Glutamatergic neuron (in vitro differentiated cells): ENCODE data around the gene EYA4. TPM values are rescaled to one million over a fixed set of nuclear protein-coding genes. Genes with fewer than 3 reads are reported as not detected.

Source experiments
- DNase-seq: peaks from one replicate; pipeline ENCODE4 v3.0.0; 2022
- H3K27ac Mint-ChIP-seq: one replicate; pipeline ENCODE4 v1.8.0; 2020; ENCODE audit warnings: mild to moderate bottlenecking, mixed read lengths, inconsistent platforms; ENCODE audit not compliant: unreplicated experiment
- H3K27me3 Mint-ChIP-seq: one replicate; pipeline ENCODE4 v1.8.0; 2020; ENCODE audit warnings: mild to moderate bottlenecking, moderate library complexity, mixed read lengths, inconsistent platforms; ENCODE audit not compliant: unreplicated experiment
- H3K36me3 Mint-ChIP-seq: one replicate; pipeline ENCODE4 v1.8.0; 2020; ENCODE audit warnings: mild to moderate bottlenecking, mixed read lengths, inconsistent platforms; ENCODE audit not compliant: unreplicated experiment
- H3K4me1 Mint-ChIP-seq: one replicate; pipeline ENCODE4 v1.8.0; 2020; ENCODE audit warnings: mild to moderate bottlenecking, low read depth, mixed read lengths, inconsistent platforms; ENCODE audit not compliant: unreplicated experiment
- H3K4me3 Mint-ChIP-seq: one replicate; pipeline ENCODE4 v1.8.0; 2020; ENCODE audit warnings: mild to moderate bottlenecking, mixed read lengths, inconsistent platforms; ENCODE audit not compliant: unreplicated experiment
- H3K9me3 Mint-ChIP-seq: one replicate; pipeline ENCODE4 v1.8.0; 2020; ENCODE audit warnings: mild to moderate bottlenecking, moderate library complexity, mixed read lengths, inconsistent platforms; ENCODE audit not compliant: unreplicated experiment
- total RNA-seq: library from RNA; stranded (reverse); fragmentation: NEBNext Ultra II Directional; extraction: Animal tissue kit (Norgen Biotek cat#: 25700); gene quantifications from one replicate; pipeline ENCODE4 v1.2.1, GENCODE V29; 2021; ENCODE audit not compliant: unreplicated experiment
- TF ChIP-seq, protein P1 (sequence below): fragments of 200-600 bp; sonication (generic); IDR thresholded peaks from one replicate; pipeline ENCODE4 v1.5.0; 2021; ENCODE audit not compliant: partially characterized antibody, unreplicated experiment

The EYA4 gene
- total RNA-seq, 1 donor from 2014 or later = not detected

DNA sequence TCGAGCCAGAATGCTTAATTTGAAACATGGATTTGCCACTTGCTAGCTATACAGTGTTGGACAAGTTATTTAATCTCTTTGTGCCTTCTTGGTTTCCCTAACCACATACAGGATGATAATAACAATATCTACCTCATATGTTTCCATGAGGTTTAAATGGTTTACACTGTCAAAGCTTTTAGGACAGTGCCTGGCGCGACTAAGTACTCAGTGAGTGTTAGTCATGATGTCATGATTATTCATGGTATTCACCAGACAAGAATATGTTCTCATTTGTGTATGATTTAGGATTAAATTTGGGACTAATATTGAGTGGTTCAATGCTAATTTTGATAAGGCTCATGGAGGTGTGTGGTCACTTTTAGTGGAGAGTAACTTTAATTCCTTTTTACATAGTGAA is 167.4 kb downstream of the EYA4 start:
- TF ChIP-seq, protein P1, sequence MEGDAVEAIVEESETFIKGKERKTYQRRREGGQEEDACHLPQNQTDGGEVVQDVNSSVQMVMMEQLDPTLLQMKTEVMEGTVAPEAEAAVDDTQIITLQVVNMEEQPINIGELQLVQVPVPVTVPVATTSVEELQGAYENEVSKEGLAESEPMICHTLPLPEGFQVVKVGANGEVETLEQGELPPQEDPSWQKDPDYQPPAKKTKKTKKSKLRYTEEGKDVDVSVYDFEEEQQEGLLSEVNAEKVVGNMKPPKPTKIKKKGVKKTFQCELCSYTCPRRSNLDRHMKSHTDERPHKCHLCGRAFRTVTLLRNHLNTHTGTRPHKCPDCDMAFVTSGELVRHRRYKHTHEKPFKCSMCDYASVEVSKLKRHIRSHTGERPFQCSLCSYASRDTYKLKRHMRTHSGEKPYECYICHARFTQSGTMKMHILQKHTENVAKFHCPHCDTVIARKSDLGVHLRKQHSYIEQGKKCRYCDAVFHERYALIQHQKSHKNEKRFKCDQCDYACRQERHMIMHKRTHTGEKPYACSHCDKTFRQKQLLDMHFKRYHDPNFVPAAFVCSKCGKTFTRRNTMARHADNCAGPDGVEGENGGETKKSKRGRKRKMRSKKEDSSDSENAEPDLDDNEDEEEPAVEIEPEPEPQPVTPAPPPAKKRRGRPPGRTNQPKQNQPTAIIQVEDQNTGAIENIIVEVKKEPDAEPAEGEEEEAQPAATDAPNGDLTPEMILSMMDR = no peak
- H3K4me3 Mint-ChIP-seq = no peak overlapping the region
- no peak overlapping the region for H3K27ac Mint-ChIP-seq
- no peaks in the 10 kb centered on the region for H3K36me3 Mint-ChIP-seq
- no peaks in the 10 kb centered on the region for H3K4me1 Mint-ChIP-seq
- no peak for DNase-seq
- no peaks in the 10 kb centered on the region for H3K27me3 Mint-ChIP-seq
- no peaks in the 10 kb centered on the region for H3K9me3 Mint-ChIP-seq

DNA sequence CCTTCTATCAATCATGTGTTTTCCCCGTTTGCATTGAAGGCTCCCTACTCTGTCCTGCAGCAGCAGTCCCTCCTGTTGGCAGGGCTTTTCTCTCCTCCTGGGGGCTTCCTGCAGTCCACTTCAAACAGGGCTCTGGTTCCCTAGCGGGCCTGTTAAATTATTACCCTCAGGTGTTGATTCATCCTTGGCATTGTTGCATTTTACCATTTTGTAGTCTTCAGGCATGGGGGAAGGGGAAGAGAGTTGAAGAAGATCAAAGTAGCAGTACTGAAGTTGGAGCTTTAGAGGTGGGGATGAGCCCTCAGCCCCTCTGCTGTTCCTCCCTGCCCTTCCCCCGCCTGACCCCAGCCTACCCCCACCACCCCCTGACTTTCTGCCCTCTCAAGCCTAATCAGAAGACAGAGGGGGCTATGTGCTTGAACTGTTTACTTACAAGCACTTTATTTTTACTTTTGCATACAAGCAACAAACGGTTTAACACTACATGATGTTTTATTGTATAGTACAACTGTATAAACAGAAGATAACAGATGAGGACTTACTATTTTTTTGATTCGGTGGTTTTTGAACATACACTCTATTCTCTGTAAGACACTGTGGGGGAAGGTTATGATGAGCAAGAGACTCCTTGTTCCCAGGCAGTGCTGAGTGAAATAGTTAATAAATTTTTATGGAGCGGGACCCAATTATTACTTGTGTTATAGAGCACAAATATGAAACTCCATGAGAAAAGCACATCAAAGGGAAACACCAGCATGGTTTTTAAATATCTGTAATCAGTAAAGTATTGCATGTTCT is 169.7 kb downstream of the EYA4 start:
- no peak overlapping the region for H3K27ac Mint-ChIP-seq
- TF ChIP-seq, protein P1 = no peak
- no peaks in the 10 kb centered on the region for H3K27me3 Mint-ChIP-seq
- no peaks in the 10 kb centered on the region for H3K4me1 Mint-ChIP-seq
- H3K4me3 Mint-ChIP-seq = no peak overlapping the region
- H3K36me3 Mint-ChIP-seq = no peaks in the 10 kb centered on the region
- H3K9me3 Mint-ChIP-seq = no peaks in the 10 kb centered on the region
- no peak for DNase-seq

DNA sequence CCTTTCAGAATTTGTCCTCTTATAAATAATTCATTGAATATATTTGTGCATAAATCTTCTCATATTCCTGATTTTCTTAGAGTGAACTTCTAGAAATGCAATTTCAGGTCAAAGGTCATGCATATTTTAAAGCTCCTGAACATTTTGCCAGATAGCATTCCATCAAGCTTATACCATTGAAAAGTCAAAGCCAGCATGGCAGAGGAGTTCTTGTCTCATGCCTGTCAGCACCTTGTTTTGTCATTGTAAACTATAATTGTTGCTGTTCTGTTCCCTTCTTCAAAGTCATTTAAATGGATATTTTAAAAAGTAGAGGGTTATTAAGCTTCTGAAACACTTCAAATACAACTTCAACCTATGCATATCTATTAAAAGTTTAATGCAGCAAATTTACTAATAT is 170.6 kb downstream of the EYA4 start:
- no peaks in the 10 kb centered on the region for H3K4me1 Mint-ChIP-seq
- no peaks in the 10 kb centered on the region for H3K9me3 Mint-ChIP-seq
- no peaks in the 10 kb centered on the region for H3K27me3 Mint-ChIP-seq
- no peaks in the 10 kb centered on the region for H3K36me3 Mint-ChIP-seq
- TF ChIP-seq, protein P1 = no peak
- DNase-seq = no peak
- no peak overlapping the region for H3K27ac Mint-ChIP-seq
- H3K4me3 Mint-ChIP-seq = no peak overlapping the region

DNA sequence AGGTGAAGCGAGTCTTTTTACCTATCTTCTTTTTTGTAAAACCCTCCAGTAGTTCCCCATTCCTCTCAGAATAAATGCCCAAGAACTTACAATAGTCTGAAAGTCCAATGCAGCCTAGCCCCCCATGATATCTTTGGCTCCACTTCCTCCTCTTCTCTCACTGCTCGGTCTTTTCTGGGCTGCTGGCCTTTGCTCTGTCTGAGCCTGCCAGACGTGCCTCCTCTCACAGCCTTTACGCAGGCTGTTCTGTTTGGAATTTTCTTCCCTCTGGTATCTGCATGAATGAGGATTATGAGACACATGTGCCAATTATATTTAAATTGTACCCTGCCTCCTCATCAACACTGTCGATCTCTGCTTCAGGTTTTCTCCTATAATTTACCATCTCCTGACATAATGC is 174.1 kb downstream of the EYA4 start:
- Mint-ChIP-seq H3K4me3 (no peak overlapping the region), H3K27ac (no peak overlapping the region), H3K36me3 (no peaks in the 10 kb centered on the region), H3K9me3 (no peaks in the 10 kb centered on the region), H3K4me1 (no peaks in the 10 kb centered on the region), H3K27me3 (no peaks in the 10 kb centered on the region)
- TF ChIP-seq, protein P1 = no peak
- no peak for DNase-seq

DNA sequence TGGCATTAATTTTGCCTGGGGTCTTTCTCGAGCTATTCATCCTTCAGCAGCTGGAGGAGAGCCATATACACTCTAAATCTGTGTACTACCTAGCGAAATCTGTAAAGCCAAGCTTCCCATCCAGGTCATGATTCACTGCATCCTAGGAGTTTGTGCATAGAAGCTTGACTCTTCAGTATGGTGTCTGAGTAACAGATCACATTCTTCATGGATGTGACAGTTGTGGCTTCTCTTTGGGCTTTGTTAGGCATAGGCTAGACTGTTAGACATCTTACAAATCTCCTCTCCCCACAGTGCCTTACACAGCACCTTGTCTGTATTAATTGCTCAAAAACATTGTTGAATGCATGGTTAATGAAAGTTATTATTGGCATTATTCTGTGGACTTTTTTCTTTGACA is 177.0 kb downstream of the EYA4 start:
- Mint-ChIP-seq H3K27me3 (no peaks in the 10 kb centered on the region), H3K27ac (no peak overlapping the region), H3K36me3 (no peaks in the 10 kb centered on the region), H3K9me3 (no peaks in the 10 kb centered on the region), H3K4me3 (no peak overlapping the region), H3K4me1 (no peaks in the 10 kb centered on the region)
- DNase-seq = no peak
- TF ChIP-seq, protein P1 = no peak
